ENCODE results near the gene OR10C1.

OR10C1 gene

GRCh38 chr6:29477923-29478450 lies 38.9 kb downstream of the OR10C1 start:
- DNase-seq (ENCODE audit: low read depth in 2 of 2, low spot score in 1 of 2) = no peak

- no peak for DNase-seq (ENCODE audit: low read depth in 2 of 2, low spot score in 1 of 2)
These were observed 39.6 kb downstream of the OR10C1 start for GRCh38 chr6:29478740-29479139.

- no peak for DNase-seq (ENCODE audit: low read depth in 2 of 2, low spot score in 1 of 2)
These were observed 40.5 kb downstream of the OR10C1 start for GRCh38 chr6:29479560-29479959.

GRCh38 chr6:29483186-29483585 lies 44.1 kb downstream of the OR10C1 start:
- no peak for DNase-seq (ENCODE audit: low read depth in 2 of 2, low spot score in 1 of 2)

GRCh38 chr6:29483735-29484134 lies 44.6 kb downstream of the OR10C1 start:
- no peak for DNase-seq (ENCODE audit: low read depth in 2 of 2, low spot score in 1 of 2)

- no peak for DNase-seq (ENCODE audit: low read depth in 2 of 2, low spot score in 1 of 2)
These were observed 47.5 kb downstream of the OR10C1 start for GRCh38 chr6:29486577-29486976.

- DNase-seq (ENCODE audit: low read depth in 2 of 2, low spot score in 1 of 2) = no peak
These were observed 48.0 kb downstream of the OR10C1 start for GRCh38 chr6:29487131-29487530.

- DNase-seq (ENCODE audit: low read depth in 2 of 2, low spot score in 1 of 2) = no peak
These were observed 48.6 kb downstream of the OR10C1 start, which contains the start of gene MAS1L for GRCh38 chr6:29487660-29488059. MAS1L (minus strand) TSS chr6:29487956; CDS start chr6:29487902, 54 bp downstream.

GRCh38 chr6:29488874-29489273 lies 49.8 kb downstream of the OR10C1 start:
- no peak for DNase-seq (ENCODE audit: low read depth in 2 of 2, low spot score in 1 of 2)

- no peak for DNase-seq (ENCODE audit: low read depth in 2 of 2, low spot score in 1 of 2)
These were observed 50.2 kb downstream of the OR10C1 start for GRCh38 chr6:29489286-29489685.

- no peak for DNase-seq (ENCODE audit: low read depth in 2 of 2, low spot score in 1 of 2)
These were observed 50.9 kb downstream of the OR10C1 start for GRCh38 chr6:29490055-29490454.

- DNase-seq (ENCODE audit: low read depth in 2 of 2, low spot score in 1 of 2) = no peak
These were observed 51.4 kb downstream of the OR10C1 start for GRCh38 chr6:29490552-29490951.

Measured in stimulated activated CD8-positive, alpha-beta memory T cell treated with anti-CD3 and anti-CD28 coated beads, Interleukin-4, amount 100 ng/mL, for 4 hours (primary cell).